Astrocyte (in vitro differentiated cells and primary cell): ENCODE measurements around the gene IQGAP1. TPM values are rescaled to one million over a fixed set of nuclear protein-coding genes. Genes with fewer than 3 reads are reported as not detected.

Source experiments
- DNase-seq: peaks from one replicate; pipeline ENCODE4 v3.0.0-alpha.2; 2010; ENCODE audit warnings: low read depth
- FAIRE-seq: peaks from 2 replicates; lab custom pipeline; 2011; peaks lifted over from hg19 to GRCh38; lab: Jason Lieb, UNC
- H2AFZ ChIP-seq: 2 replicates; pipeline ENCODE4 v1.6.0; 2012; ENCODE audit warnings: low read depth, low read length, inconsistent platforms
- H3K27ac ChIP-seq: 2 replicates; pipeline ENCODE4 v1.5.1; 2011; ENCODE audit warnings: low read depth, low read length, inconsistent platforms
- H3K27me3 ChIP-seq: 2 replicates; pipeline ENCODE4 v1.6.0; 2011; ENCODE audit warnings: low read length, inconsistent platforms; ENCODE audit not compliant: insufficient read depth
- H3K36me3 ChIP-seq: 2 replicates; pipeline ENCODE4 v1.5.1; 2011; ENCODE audit warnings: low read length, inconsistent platforms; ENCODE audit not compliant: insufficient read depth
- H3K4me1 ChIP-seq: 2 replicates; pipeline ENCODE4 v1.5.1; 2011; ENCODE audit warnings: low read length, inconsistent platforms; ENCODE audit not compliant: insufficient read depth
- H3K4me2 ChIP-seq: 2 replicates; pipeline ENCODE4 v1.6.0; 2012; ENCODE audit warnings: low read length, inconsistent platforms
- H3K4me3 ChIP-seq: 2 replicates; pipeline ENCODE4 v1.5.1; 2011; ENCODE audit warnings: low read depth, mild to moderate bottlenecking, low read length, inconsistent platforms; ENCODE audit not compliant: insufficient read depth
- H3K79me2 ChIP-seq: 2 replicates; pipeline ENCODE4 v1.6.0; 2012; ENCODE audit warnings: mild to moderate bottlenecking, low read length, inconsistent platforms; ENCODE audit not compliant: insufficient read depth
- H3K9ac ChIP-seq: 2 replicates; pipeline ENCODE4 v1.6.0; 2012; ENCODE audit warnings: mild to moderate bottlenecking, low read length, inconsistent platforms
- H3K9me3 ChIP-seq: 2 replicates; pipeline ENCODE4 v1.5.1; 2012; ENCODE audit warnings: low read depth, mild to moderate bottlenecking, low read length, inconsistent platforms; ENCODE audit not compliant: insufficient read depth
- H4K20me1 ChIP-seq: 2 replicates; pipeline ENCODE4 v1.6.0; 2012; ENCODE audit warnings: low read length, inconsistent platforms; ENCODE audit not compliant: insufficient read depth
- H3K27ac Mint-ChIP-seq: one replicate; pipeline ENCODE4 v1.8.0; 2021; ENCODE audit warnings: mild to moderate bottlenecking, mixed read lengths; ENCODE audit not compliant: unreplicated experiment
- H3K27me3 Mint-ChIP-seq: one replicate; pipeline ENCODE4 v1.8.0; 2021; ENCODE audit warnings: low read depth, mixed read lengths; ENCODE audit not compliant: unreplicated experiment
- H3K36me3 Mint-ChIP-seq: one replicate; pipeline ENCODE4 v1.8.0; 2021; ENCODE audit warnings: low read depth, mixed read lengths; ENCODE audit not compliant: unreplicated experiment
- H3K4me1 Mint-ChIP-seq: one replicate; pipeline ENCODE4 v1.8.0; 2021; ENCODE audit warnings: low read depth, mixed read lengths; ENCODE audit not compliant: unreplicated experiment
- H3K4me3 Mint-ChIP-seq: one replicate; pipeline ENCODE4 v1.8.0; 2021; ENCODE audit warnings: mild to moderate bottlenecking, moderate library complexity, mixed read lengths; ENCODE audit not compliant: unreplicated experiment
- H3K9me3 Mint-ChIP-seq: one replicate; pipeline ENCODE4 v1.8.0; 2021; ENCODE audit warnings: mild to moderate bottlenecking, mixed read lengths; ENCODE audit not compliant: unreplicated experiment
- CTCF ChIP-seq: IDR thresholded peaks from 2 replicates; pipeline ENCODE4 v1.5.1; 2011; ENCODE audit warnings: low read depth, mild to moderate bottlenecking, inconsistent platforms, low read length, moderate library complexity; ENCODE audit not compliant: insufficient read depth
- EZH2 ChIP-seq: IDR thresholded peaks from 2 replicates; pipeline ENCODE4 v1.6.1; 2012; ENCODE audit warnings: mild to moderate bottlenecking, low read length, inconsistent platforms; ENCODE audit not compliant: insufficient read depth
- total RNA-seq: library from RNA; stranded (reverse); gene quantifications from 2 replicates; pipeline ENCODE4 v1.2.1, GENCODE V29; 2021

Gene IQGAP1
- total RNA-seq, 1 donor from 2014 or later: 226 TPM

- H3K4me3 Mint-ChIP-seq: peak overlapping the region; percentile 98
- TF ChIP-seq CTCF: no peak
- no peak for TF ChIP-seq EZH2
- peaks cover 64% of the 10 kb centered on the region for H3K79me2 ChIP-seq
- H3K9me3 ChIP-seq: no peaks in the 10 kb centered on the region
- H2AFZ ChIP-seq: no peak overlapping the region
- no peaks in the 10 kb centered on the region for H3K27me3 ChIP-seq
- H3K4me1 ChIP-seq: peaks cover 21% of the 10 kb centered on the region
- H3K9me3 Mint-ChIP-seq: no peaks in the 10 kb centered on the region
- peaks cover 30% of the 10 kb centered on the region for H3K4me1 Mint-ChIP-seq
- no peaks in the 10 kb centered on the region for H3K27me3 Mint-ChIP-seq
- H3K27ac Mint-ChIP-seq: peak overlapping the region; percentile 97
- no peak for FAIRE-seq
- peak overlapping the region; percentile 91 for H3K4me3 ChIP-seq
- H4K20me1 ChIP-seq: peaks cover 52% of the 10 kb centered on the region
- H3K27ac ChIP-seq: peak overlapping the region; percentile 88
- H3K9ac ChIP-seq: peak overlapping the region; percentile 91
- H3K36me3 ChIP-seq: peaks cover 20% of the 10 kb centered on the region
- DNase-seq: no peak
- H3K4me2 ChIP-seq: peak overlapping the region; percentile 96
- peaks cover 21% of the 10 kb centered on the region for H3K36me3 Mint-ChIP-seq
These were observed 1.5 kb downstream of the IQGAP1 start for GRCh38 chr15:90389513-90389912.

GRCh38 chr15:90393040-90393439 is 5.0 kb downstream of the IQGAP1 start:
- Mint-ChIP-seq H3K27me3 (no peaks in the 10 kb centered on the region), H3K36me3 (peaks cover 28% of the 10 kb centered on the region), H3K27ac (no peak overlapping the region), H3K9me3 (no peaks in the 10 kb centered on the region), H3K4me3 (no peak overlapping the region), H3K4me1 (peaks cover 46% of the 10 kb centered on the region)
- Histone ChIP-seq H3K4me1 (peaks cover 16% of the 10 kb centered on the region), H3K4me2 (no peak overlapping the region), H3K27me3 (no peaks in the 10 kb centered on the region), H2AFZ (no peak overlapping the region), H3K27ac (no peak overlapping the region), H3K79me2 (peaks cover 98% of the 10 kb centered on the region), H3K9ac (no peak overlapping the region), H3K4me3 (no peak overlapping the region), H3K36me3 (peaks cover 22% of the 10 kb centered on the region), H4K20me1 (peaks cover 74% of the 10 kb centered on the region), H3K9me3 (no peaks in the 10 kb centered on the region)
- TF ChIP-seq EZH2 (no peak), CTCF (no peak)
- DNase-seq (no peak), FAIRE-seq (no peak)

DNA sequence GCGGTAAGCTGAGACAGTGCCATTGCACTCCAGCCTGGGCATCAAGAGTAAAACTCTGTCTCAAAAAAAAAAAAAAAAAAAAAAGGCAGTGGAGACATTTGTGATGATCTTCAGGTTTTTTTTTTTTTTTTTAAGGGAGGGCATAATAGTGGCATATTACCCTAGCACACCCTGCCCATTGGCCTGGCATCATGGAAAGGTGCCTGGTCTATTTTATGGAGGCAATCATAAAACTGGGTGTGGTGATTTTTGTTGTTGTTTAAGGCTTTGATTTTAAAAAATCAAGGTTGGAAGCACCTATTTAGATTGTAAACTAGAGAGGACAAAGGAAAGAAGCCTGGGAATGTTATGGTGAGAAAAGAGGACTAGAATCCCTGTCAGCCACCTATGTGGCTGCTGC is 6.0 kb downstream of the IQGAP1 start:
- no peak overlapping the region for H3K27ac ChIP-seq
- no peak overlapping the region for H2AFZ ChIP-seq
- no peak overlapping the region for H3K4me3 Mint-ChIP-seq
- H3K9me3 ChIP-seq: no peaks in the 10 kb centered on the region
- H3K79me2 ChIP-seq: peaks cover 99% of the 10 kb centered on the region
- no peak for FAIRE-seq
- no peaks in the 10 kb centered on the region for H3K27me3 ChIP-seq
- peaks cover 16% of the 10 kb centered on the region for H3K4me1 ChIP-seq
- H4K20me1 ChIP-seq: peaks cover 74% of the 10 kb centered on the region
- H3K9me3 Mint-ChIP-seq: no peaks in the 10 kb centered on the region
- H3K4me2 ChIP-seq: no peak overlapping the region
- H3K27me3 Mint-ChIP-seq: no peaks in the 10 kb centered on the region
- no peak overlapping the region for H3K27ac Mint-ChIP-seq
- H3K9ac ChIP-seq: no peak overlapping the region
- peaks cover 28% of the 10 kb centered on the region for H3K36me3 Mint-ChIP-seq
- H3K4me1 Mint-ChIP-seq: peaks cover 47% of the 10 kb centered on the region
- no peak for TF ChIP-seq EZH2
- TF ChIP-seq CTCF: no peak
- no peak for DNase-seq
- H3K4me3 ChIP-seq: no peak overlapping the region
- H3K36me3 ChIP-seq: peaks cover 22% of the 10 kb centered on the region
